K562 (cell line): ENCODE results near the gene CARD11. TPM values are rescaled to one million over a fixed set of nuclear protein-coding genes. Genes with fewer than 3 reads are reported as not detected.

Source experiments
- ATAC-seq: fragments of 200-7000 bp; cut with Tn5 transposase; 3 replicates; pipeline ENCODE4 v1.9.1; 2020; ENCODE audit warnings: moderate library complexity
- BruUV-seq: library from RNA; stranded (reverse); fragments of 400-500 nt; replicated peaks from 2 replicates; lab custom pipeline; 2021; lab: Mats Ljungman, UMichigan
- CTCF ChIA-PET: fragments of 300-600 bp; formaldehyde crosslinking; extraction: SDS; loops from one replicate; lab custom pipeline; 2021; ENCODE audit warnings: low intra/inter-chr PET ratio; lab: Yijun Ruan, JAX
- POLR2A ChIA-PET: fragments of 300-600, 350-650 bp; sonication (Branson Sonifier 250); formaldehyde crosslinking; extraction: SDS; loops from one replicate; lab custom pipeline; 2021; ENCODE audit warnings: antibody characterized with exemption, inconsistent platforms; lab: Yijun Ruan, JAX
- DNase-seq, 4 experiments: peaks; one replicate each; pipeline versions ENCODE4 v3.0.0 to v3.0.0-alpha.2; 2011 to 2018; ENCODE audit warnings: low spot score in 3 of 4, mixed read lengths in 3 of 4; ENCODE audit errors: extremely low read depth in 1 of 4
- FAIRE-seq: peaks from 2 replicates; lab custom pipeline; 2011; peaks lifted over from hg19 to GRCh38; lab: Jason Lieb, UNC
- H2AFZ ChIP-seq: 2 replicates; pipeline ENCODE4 v1.6.0; 2011; ENCODE audit warnings: low read depth, low read length, control low read depth, inconsistent platforms
- H3K27ac ChIP-seq: fragments of 200-600 bp; 3 replicates; pipeline ENCODE4 v1.8.0; 2011; ENCODE audit warnings: low read depth, mild to moderate bottlenecking, control low read depth, inconsistent platforms, low read length, moderate library complexity, mixed read lengths; ENCODE audit errors: extremely low read depth
- H3K27me3 ChIP-seq, 2 experiments: fragments of 300-600 bp in 1 of 2; 2 replicates in 1 of 2; 3 replicates in 1 of 2; pipeline versions ENCODE4 v1.6.0 to v1.8.0; 2011; ENCODE audit warnings: inconsistent platforms in 2 of 2, low read length in 2 of 2, mild to moderate bottlenecking in 1 of 2, mixed read lengths in 1 of 2, moderate library complexity in 1 of 2; ENCODE audit not compliant: control insufficient read depth in 2 of 2, insufficient read depth in 2 of 2
- H3K36me3 ChIP-seq: fragments of 300-600 bp; 3 replicates; pipeline ENCODE4 v1.8.0; 2011; ENCODE audit warnings: mild to moderate bottlenecking, low read length, inconsistent platforms; ENCODE audit not compliant: control insufficient read depth, insufficient read depth
- H3K4me1 ChIP-seq, 2 experiments: fragments of 200-600 bp in 1 of 2; replicated peaks in 1 of 2; 2 replicates in 1 of 2; 3 replicates in 1 of 2; pipeline versions ENCODE4 v1.5.1 to v1.8.0; 2011; ENCODE audit warnings: inconsistent platforms in 2 of 2, low read length in 2 of 2, mild to moderate bottlenecking in 1 of 2, mixed read lengths in 1 of 2, moderate library complexity in 1 of 2; ENCODE audit not compliant: control insufficient read depth in 2 of 2, insufficient read depth in 2 of 2
- H3K4me2 ChIP-seq: 2 replicates; pipeline ENCODE4 v1.6.1; 2011; ENCODE audit warnings: low read length, control low read depth, inconsistent platforms, mixed read lengths; ENCODE audit not compliant: insufficient read depth
- H3K4me3 ChIP-seq: fragments of 200-600 bp; sonication (generic), shearing (Covaris generic); 2 replicates; pipeline ENCODE4 v1.5.1; 2016; ENCODE audit warnings: control low read depth, inconsistent platforms
- H3K79me2 ChIP-seq: fragments of 200-600 bp; 3 replicates; pipeline ENCODE4 v1.8.0; 2011; ENCODE audit warnings: low read length, inconsistent platforms; ENCODE audit not compliant: control insufficient read depth, insufficient read depth
- H3K9ac ChIP-seq, 2 experiments: 2 replicates each; pipeline versions ENCODE4 v1.6.0 to v1.6.1; 2011; ENCODE audit warnings: low read depth in 2 of 2, low read length in 2 of 2, control low read depth in 1 of 2, inconsistent platforms in 1 of 2, mild to moderate bottlenecking in 1 of 2, mixed read lengths in 1 of 2; ENCODE audit not compliant: insufficient read depth in 1 of 2
- H3K9me1 ChIP-seq: one replicate; pipeline ENCODE4 v1.6.0; 2011; ENCODE audit warnings: inconsistent platforms, mild to moderate bottlenecking, low read length, moderate library complexity; ENCODE audit not compliant: control insufficient read depth, insufficient read depth
- H3K9me3 ChIP-seq: replicated peaks from 2 replicates; pipeline ENCODE4 v1.5.1; 2011; ENCODE audit warnings: low read depth, low read length, inconsistent platforms; ENCODE audit not compliant: control insufficient read depth, insufficient read depth
- H4K20me1 ChIP-seq: replicated peaks from 2 replicates; pipeline ENCODE4 v1.6.1; 2011; ENCODE audit warnings: low read length, inconsistent platforms, mixed read lengths; ENCODE audit not compliant: control insufficient read depth, insufficient read depth
- CBFB ChIP-seq: sonication (generic); formaldehyde crosslinking; IDR thresholded peaks from 2 replicates; pipeline ENCODE4 v1.4.0; 2020; ENCODE audit warnings: mild to moderate bottlenecking, missing genetic modification reagents
- HBP1 ChIP-seq: fragments of 450-650 bp; formaldehyde crosslinking; IDR thresholded peaks from 2 replicates; pipeline ENCODE4 v1.4.0; 2022; ENCODE audit warnings: missing genetic modification characterization
- MAX ChIP-seq: sonication (generic); formaldehyde crosslinking; IDR thresholded peaks from 2 replicates; pipeline ENCODE4 v1.9.0; 2022; ENCODE audit warnings: mild to moderate bottlenecking, missing genetic modification reagents
- MBD1 ChIP-seq: fragments of 250-450 bp; sonication (Bioruptor Pico); IDR thresholded peaks from 2 replicates; pipeline ENCODE4 v1.8.0; 2022; ENCODE audit warnings: inconsistent platforms
- NFIC ChIP-seq: fragments of 450-650 bp; IDR thresholded peaks from 2 replicates; pipeline ENCODE4 v1.6.1; 2017; ENCODE audit warnings: mild to moderate bottlenecking, inconsistent platforms
- TFE3 ChIP-seq: fragments of 450-650 bp; formaldehyde crosslinking; IDR thresholded peaks from 2 replicates; pipeline ENCODE4 v1.4.0; 2020; ENCODE audit warnings: mild to moderate bottlenecking, mixed read lengths
- ZNF282 ChIP-seq: sonication (generic); formaldehyde crosslinking; IDR thresholded peaks from 2 replicates; pipeline ENCODE4 v1.8.1; 2023; ENCODE audit warnings: missing genetic modification reagents
- ZNF318 ChIP-seq, 2 experiments: fragments of 450-650 bp; IDR thresholded peaks; 2 replicates each; pipeline ENCODE4 v1.6.1; 2016; ENCODE audit warnings: mild to moderate bottlenecking in 2 of 2, borderline replicate concordance in 1 of 2, low read depth in 1 of 2, moderate library complexity in 1 of 2
- in situ Hi-C: fragments of 300-500 bp; cut with MboI; formaldehyde crosslinking; loops from 4 replicates; pipeline ENCODE4 v1.15.0; 2018; ENCODE audit warnings: inconsistent platforms, mixed read lengths
- intact Hi-C: fragments of 100-400 bp; cut with micrococcal nuclease; formaldehyde crosslinking; loops from 2 replicates; pipeline ENCODE4 v1.14.2; 2022
- polyA plus RNA-seq, 8 experiments: library from polyadenylated mRNA; depleted of rRNA in 4 of 8; stranded (reverse) in 5 of 8; unstranded in 3 of 8; fragments of >200 nt; fragmentation: Nextera tagmentation in 2 of 8; fragmentation: Illumina TruSeq in 1 of 8; extraction: Ambion mirVana in 2 of 8; extraction: Trizol in 1 of 8; gene quantifications; 2 replicates each; pipeline versions ENCODE4 v1.2.1 to v1.2.3, GENCODE V29; 2011 to 2014; ENCODE audit warnings: inconsistent platforms in 1 of 8, missing spikeins in 1 of 8
- total RNA-seq, 7 experiments: library from RNA; depleted of rRNA in 6 of 7; stranded (reverse); fragments of >200 nt in 6 of 7; fragmentation: Illumina TruSeq in 2 of 7; extraction: Trizol in 2 of 7; gene quantifications; 2 replicates each; pipeline versions ENCODE4 v1.2.1 to v1.2.3, GENCODE V29; 2011 to 2021; ENCODE audit warnings: low replicate concordance in 1 of 7

CARD11 gene
- total and polyA plus RNA-seq, 9 of the 15 experiments (the other 6 are each of a cell fraction or from before 2014, with no cell fraction given), result 0.07 to 12.8 (median 5.7) TPM

DNA sequence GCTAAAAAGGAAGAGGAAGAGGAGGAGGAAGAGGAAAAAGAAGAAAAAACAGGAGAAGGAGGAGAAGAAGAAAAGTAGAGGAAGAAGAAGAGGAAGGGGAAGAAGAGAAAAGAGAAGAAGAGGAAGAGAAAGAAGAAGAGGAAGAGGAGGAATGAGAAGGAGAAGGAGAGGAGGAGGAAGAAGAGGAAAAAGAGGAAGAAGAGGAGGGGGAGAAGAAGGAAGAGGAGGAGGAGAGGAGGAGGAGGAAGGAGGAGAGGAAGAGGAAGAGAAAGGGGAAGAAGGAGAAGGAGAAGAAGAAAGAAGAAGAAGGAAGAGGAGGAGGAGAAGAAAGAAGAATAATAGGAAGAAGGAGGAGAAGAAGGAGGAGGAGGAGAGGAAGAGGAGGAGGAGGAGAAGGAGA, 103.2 kb downstream of the CARD11 start:
- H3K4me3 ChIP-seq, result no peak overlapping the region
- no TSS peak for BruUV-seq
- ATAC-seq (no peak), DNase-seq (no peak), FAIRE-seq (no peak)
- H3K36me3 ChIP-seq, result peaks cover 3% of the 10 kb centered on the region; the same call in 1 of the 3 replicates
- H2AFZ ChIP-seq, result no peak overlapping the region
- peaks cover 0 to 4% of the 10 kb centered on the region in 2 experiments; a peak in 1 of 5 replicates for H3K4me1 ChIP-seq
- H3K27me3 ChIP-seq, result no peaks in the 10 kb centered on the region
- H3K27ac ChIP-seq, result no peak overlapping the region
- ChIA-PET POLR2A (interaction anchor here (0.9 to 1.1 kb wide), 2 partner anchors 16 kb away, joined by 3 to 4 read pairs; no protein-coding TSS in a partner anchor), CTCF (interaction anchor here (0.6 kb wide), 1 partner anchor 1552 kb away, joined by 6 read pairs; no protein-coding TSS in a partner anchor)
- no peaks in the 10 kb centered on the region for H4K20me1 ChIP-seq
- no peak overlapping the region for H3K4me2 ChIP-seq
- in situ Hi-C loops (no loop called here), intact Hi-C loops (no loop called here)
- H3K9me1 ChIP-seq, result no peaks in the 10 kb centered on the region
- H3K79me2 ChIP-seq, result no peaks in the 10 kb centered on the region
- no peak overlapping the region for H3K9ac ChIP-seq
- no peaks in the 10 kb centered on the region for H3K9me3 ChIP-seq
- peak; percentile 41; the same call in 1 of the 2 replicates for TF ChIP-seq HBP1 (CRISPR knock-in tag)
- no peak for TF ChIP-seq ZNF282 (CRISPR knock-in tag)
- TF ChIP-seq TFE3 (CRISPR knock-in tag), result no peak
- TF ChIP-seq ZNF318 (IDR thresholded peaks at IDR 0.05; ENCODE audit: borderline replicate concordance in 1 of 2, low read depth in 1 of 2), result no peak
- no peak for TF ChIP-seq CBFB (CRISPR knock-in tag)
- no peak for TF ChIP-seq NFIC
- TF ChIP-seq MAX, result no peak
- no peak for TF ChIP-seq MBD1 (CRISPR knock-in tag)
